Measurements from ENCODE around the gene ADAP1. TPM values are rescaled to one million over a fixed set of nuclear protein-coding genes. Genes with fewer than 3 reads are reported as not detected.

The ADAP1 gene
- polyA plus RNA-seq, 1 experiment = 5.1 TPM

GRCh38 chr7:940599-941408, 13.7 kb downstream of the ADAP1 start:
- Histone ChIP-seq H3K27me3 (ENCODE audit: control insufficient read depth, insufficient read depth, low read length) (no peaks in the 10 kb centered on the region), H3K4me3 (ENCODE audit: low read depth, low read length) (no peak overlapping the region), H3K36me3 (ENCODE audit: control insufficient read depth, insufficient read depth, low read length) (no peaks in the 10 kb centered on the region)
- CTCF ChIA-PET = interaction anchor here (1.1 kb wide), 1 partner anchor 33 kb away, joined by 3 read pairs; no protein-coding TSS in a partner anchor
- TF ChIP-seq, protein P1, sequence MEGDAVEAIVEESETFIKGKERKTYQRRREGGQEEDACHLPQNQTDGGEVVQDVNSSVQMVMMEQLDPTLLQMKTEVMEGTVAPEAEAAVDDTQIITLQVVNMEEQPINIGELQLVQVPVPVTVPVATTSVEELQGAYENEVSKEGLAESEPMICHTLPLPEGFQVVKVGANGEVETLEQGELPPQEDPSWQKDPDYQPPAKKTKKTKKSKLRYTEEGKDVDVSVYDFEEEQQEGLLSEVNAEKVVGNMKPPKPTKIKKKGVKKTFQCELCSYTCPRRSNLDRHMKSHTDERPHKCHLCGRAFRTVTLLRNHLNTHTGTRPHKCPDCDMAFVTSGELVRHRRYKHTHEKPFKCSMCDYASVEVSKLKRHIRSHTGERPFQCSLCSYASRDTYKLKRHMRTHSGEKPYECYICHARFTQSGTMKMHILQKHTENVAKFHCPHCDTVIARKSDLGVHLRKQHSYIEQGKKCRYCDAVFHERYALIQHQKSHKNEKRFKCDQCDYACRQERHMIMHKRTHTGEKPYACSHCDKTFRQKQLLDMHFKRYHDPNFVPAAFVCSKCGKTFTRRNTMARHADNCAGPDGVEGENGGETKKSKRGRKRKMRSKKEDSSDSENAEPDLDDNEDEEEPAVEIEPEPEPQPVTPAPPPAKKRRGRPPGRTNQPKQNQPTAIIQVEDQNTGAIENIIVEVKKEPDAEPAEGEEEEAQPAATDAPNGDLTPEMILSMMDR (IDR thresholded peaks at IDR 0.05; ENCODE audit: insufficient read depth, low read depth, low read length) = no peak
- POLR2A ChIA-PET = no interaction called here
- DNase-seq (ENCODE audit: low read depth) = no peak

DNA sequence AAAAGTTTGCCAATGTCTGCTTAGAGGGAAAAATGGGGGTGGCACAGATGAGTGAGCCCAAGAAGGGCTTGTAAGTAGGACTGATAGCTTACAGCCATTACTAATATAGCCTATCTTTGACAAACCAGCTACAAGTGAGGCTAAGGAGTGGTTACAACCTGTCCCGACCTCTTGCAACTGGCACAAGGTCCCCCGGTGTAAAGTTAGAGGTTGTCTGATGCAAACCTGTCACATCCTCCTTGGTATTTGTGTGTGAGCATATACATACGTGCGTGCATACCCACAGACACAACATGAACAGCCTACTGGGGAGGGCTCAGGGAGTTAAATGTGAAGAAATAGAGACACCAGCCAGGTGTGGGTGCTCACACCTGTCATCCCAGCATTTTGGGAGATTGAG, 14.6 kb downstream of the ADAP1 start:
- Histone ChIP-seq H3K36me3 (ENCODE audit: control insufficient read depth, insufficient read depth, low read length) (no peaks in the 10 kb centered on the region), H3K27me3 (ENCODE audit: control insufficient read depth, insufficient read depth, low read length) (no peaks in the 10 kb centered on the region), H3K4me3 (ENCODE audit: low read depth, low read length) (no peak overlapping the region)
- DNase-seq (ENCODE audit: low read depth) = no peak
- CTCF ChIA-PET = no interaction called here
- TF ChIP-seq, protein P1 (IDR thresholded peaks at IDR 0.05; ENCODE audit: insufficient read depth, low read depth, low read length) = no peak
- POLR2A ChIA-PET = no interaction called here

DNA sequence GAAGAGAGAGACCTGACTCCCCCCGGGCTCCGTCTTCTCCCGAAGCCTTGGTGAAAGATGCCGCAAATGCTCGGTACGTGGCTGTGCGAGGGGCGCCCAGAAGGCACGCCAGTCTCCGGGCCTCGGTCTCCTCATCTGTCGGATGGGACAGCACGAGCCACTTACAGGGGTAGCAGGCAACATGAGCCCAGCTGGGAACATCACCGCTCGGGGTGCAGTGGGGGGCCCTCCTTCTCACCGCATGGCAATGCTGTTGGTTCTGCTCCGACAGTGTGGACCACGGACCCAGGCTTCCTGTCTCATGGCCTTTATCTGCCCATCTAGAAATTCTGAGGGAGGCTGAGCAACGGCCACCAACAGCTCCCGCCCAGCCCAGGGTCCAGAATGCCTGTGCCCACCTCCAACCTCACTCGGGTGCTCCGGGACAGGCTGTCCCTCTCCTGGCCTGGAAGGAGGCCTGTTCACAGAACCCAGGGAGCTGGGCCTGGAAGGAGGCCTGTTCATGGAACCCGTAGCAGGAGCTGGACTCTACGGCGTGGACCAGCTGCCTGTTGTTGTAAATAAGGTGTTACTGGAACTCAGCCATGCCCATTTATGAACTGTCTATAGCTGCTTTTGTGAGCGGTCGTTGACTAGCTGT, 15.8 kb downstream of the ADAP1 start:
- no peak for DNase-seq (ENCODE audit: low read depth)
- H3K27me3 ChIP-seq (ENCODE audit: control insufficient read depth, insufficient read depth, low read length) = no peaks in the 10 kb centered on the region
- no peak overlapping the region for H3K4me3 ChIP-seq (ENCODE audit: low read depth, low read length)
- H3K36me3 ChIP-seq (ENCODE audit: control insufficient read depth, insufficient read depth, low read length) = no peaks in the 10 kb centered on the region
- ChIA-PET POLR2A (no interaction called here), CTCF (interaction anchor here (0.6 kb wide), 1 partner anchor 11 kb away, joined by 4 read pairs; no protein-coding TSS in a partner anchor)
- TF ChIP-seq, protein P1 (IDR thresholded peaks at IDR 0.05; ENCODE audit: insufficient read depth, low read depth, low read length) = no peak

- DNase-seq (ENCODE audit: low read depth) = no peak
- Histone ChIP-seq H3K4me3 (ENCODE audit: low read depth, low read length) (no peak overlapping the region), H3K36me3 (ENCODE audit: control insufficient read depth, insufficient read depth, low read length) (no peaks in the 10 kb centered on the region), H3K27me3 (ENCODE audit: control insufficient read depth, insufficient read depth, low read length) (no peaks in the 10 kb centered on the region)
- POLR2A ChIA-PET = no interaction called here
- TF ChIP-seq, protein P1 (IDR thresholded peaks at IDR 0.05; ENCODE audit: insufficient read depth, low read depth, low read length) = no peak
- CTCF ChIA-PET = interaction anchor here (0.6 kb wide), 1 partner anchor 113 kb away, joined by 3 read pairs; no protein-coding TSS in a partner anchor
These were observed 16.5 kb downstream of the ADAP1 start for GRCh38 chr7:937856-938484.
